ENCODE results near the gene CHST6.

DNA sequence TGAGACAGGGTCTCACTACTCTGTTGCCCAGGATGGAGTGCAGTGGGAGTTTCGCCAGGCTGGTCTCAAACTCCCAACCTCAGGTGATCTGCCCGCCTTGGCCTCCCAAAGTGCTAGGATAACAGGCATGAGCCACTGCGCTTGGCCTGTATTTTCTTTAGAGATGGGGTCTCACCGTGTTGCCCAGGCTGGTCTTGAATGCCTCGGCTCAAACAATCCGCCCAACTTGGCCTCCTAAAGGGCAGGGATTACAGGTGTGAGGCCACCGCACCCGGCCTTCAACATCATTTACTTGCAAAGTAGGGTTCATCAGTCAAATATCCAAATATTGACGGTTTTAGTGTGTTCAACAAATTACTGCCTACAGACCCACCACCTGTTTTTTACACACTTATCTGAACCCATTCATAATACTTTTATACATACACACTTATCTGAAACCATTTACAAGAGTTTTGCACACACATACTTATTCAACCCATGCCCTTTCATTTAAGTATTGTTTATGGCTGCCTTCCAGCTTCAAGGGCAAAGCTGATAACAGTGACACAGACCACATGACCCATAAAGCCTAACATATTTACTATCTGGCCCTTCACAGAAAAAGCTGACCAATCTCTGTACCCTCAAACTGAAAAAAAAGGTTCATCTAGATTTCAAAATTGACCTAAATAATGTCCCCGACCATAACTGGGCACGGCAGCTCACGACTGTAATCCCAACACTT is 42.6 kb downstream of the CHST6 start:
- TF ChIP-seq YY1 (tag by site-specific recombination; IDR thresholded peaks at IDR 0.05) (no peak), ZNF549 (tag by site-specific recombination; IDR thresholded peaks at IDR 0.05) (no peak), ZNF654 (tag by site-specific recombination; IDR thresholded peaks at IDR 0.05; ENCODE audit: low read depth) (no peak), ZNF223 (tag by site-specific recombination; IDR thresholded peaks at IDR 0.05) (no peak), ZNF76 (tag by site-specific recombination; IDR thresholded peaks at IDR 0.05; ENCODE audit: borderline replicate concordance, low read depth) (no peak), ZNF596 (tag by site-specific recombination; IDR thresholded peaks at IDR 0.05) (no peak)
- TF ChIP-seq, protein P1, sequence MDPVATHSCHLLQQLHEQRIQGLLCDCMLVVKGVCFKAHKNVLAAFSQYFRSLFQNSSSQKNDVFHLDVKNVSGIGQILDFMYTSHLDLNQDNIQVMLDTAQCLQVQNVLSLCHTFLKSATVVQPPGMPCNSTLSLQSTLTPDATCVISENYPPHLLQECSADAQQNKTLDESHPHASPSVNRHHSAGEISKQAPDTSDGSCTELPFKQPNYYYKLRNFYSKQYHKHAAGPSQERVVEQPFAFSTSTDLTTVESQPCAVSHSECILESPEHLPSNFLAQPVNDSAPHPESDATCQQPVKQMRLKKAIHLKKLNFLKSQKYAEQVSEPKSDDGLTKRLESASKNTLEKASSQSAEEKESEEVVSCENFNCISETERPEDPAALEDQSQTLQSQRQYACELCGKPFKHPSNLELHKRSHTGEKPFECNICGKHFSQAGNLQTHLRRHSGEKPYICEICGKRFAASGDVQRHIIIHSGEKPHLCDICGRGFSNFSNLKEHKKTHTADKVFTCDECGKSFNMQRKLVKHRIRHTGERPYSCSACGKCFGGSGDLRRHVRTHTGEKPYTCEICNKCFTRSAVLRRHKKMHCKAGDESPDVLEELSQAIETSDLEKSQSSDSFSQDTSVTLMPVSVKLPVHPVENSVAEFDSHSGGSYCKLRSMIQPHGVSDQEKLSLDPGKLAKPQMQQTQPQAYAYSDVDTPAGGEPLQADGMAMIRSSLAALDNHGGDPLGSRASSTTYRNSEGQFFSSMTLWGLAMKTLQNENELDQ (tag by site-specific recombination; IDR thresholded peaks at IDR 0.05; ENCODE audit: low read depth) = no peak
- TF ChIP-seq, protein P2, sequence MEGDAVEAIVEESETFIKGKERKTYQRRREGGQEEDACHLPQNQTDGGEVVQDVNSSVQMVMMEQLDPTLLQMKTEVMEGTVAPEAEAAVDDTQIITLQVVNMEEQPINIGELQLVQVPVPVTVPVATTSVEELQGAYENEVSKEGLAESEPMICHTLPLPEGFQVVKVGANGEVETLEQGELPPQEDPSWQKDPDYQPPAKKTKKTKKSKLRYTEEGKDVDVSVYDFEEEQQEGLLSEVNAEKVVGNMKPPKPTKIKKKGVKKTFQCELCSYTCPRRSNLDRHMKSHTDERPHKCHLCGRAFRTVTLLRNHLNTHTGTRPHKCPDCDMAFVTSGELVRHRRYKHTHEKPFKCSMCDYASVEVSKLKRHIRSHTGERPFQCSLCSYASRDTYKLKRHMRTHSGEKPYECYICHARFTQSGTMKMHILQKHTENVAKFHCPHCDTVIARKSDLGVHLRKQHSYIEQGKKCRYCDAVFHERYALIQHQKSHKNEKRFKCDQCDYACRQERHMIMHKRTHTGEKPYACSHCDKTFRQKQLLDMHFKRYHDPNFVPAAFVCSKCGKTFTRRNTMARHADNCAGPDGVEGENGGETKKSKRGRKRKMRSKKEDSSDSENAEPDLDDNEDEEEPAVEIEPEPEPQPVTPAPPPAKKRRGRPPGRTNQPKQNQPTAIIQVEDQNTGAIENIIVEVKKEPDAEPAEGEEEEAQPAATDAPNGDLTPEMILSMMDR (tag by site-specific recombination; IDR thresholded peaks at IDR 0.05) = no peak
- TF ChIP-seq, protein P3, sequence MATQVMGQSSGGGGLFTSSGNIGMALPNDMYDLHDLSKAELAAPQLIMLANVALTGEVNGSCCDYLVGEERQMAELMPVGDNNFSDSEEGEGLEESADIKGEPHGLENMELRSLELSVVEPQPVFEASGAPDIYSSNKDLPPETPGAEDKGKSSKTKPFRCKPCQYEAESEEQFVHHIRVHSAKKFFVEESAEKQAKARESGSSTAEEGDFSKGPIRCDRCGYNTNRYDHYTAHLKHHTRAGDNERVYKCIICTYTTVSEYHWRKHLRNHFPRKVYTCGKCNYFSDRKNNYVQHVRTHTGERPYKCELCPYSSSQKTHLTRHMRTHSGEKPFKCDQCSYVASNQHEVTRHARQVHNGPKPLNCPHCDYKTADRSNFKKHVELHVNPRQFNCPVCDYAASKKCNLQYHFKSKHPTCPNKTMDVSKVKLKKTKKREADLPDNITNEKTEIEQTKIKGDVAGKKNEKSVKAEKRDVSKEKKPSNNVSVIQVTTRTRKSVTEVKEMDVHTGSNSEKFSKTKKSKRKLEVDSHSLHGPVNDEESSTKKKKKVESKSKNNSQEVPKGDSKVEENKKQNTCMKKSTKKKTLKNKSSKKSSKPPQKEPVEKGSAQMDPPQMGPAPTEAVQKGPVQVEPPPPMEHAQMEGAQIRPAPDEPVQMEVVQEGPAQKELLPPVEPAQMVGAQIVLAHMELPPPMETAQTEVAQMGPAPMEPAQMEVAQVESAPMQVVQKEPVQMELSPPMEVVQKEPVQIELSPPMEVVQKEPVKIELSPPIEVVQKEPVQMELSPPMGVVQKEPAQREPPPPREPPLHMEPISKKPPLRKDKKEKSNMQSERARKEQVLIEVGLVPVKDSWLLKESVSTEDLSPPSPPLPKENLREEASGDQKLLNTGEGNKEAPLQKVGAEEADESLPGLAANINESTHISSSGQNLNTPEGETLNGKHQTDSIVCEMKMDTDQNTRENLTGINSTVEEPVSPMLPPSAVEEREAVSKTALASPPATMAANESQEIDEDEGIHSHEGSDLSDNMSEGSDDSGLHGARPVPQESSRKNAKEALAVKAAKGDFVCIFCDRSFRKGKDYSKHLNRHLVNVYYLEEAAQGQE (tag by site-specific recombination; IDR thresholded peaks at IDR 0.05) = no peak
- TF ChIP-seq, protein P4, sequence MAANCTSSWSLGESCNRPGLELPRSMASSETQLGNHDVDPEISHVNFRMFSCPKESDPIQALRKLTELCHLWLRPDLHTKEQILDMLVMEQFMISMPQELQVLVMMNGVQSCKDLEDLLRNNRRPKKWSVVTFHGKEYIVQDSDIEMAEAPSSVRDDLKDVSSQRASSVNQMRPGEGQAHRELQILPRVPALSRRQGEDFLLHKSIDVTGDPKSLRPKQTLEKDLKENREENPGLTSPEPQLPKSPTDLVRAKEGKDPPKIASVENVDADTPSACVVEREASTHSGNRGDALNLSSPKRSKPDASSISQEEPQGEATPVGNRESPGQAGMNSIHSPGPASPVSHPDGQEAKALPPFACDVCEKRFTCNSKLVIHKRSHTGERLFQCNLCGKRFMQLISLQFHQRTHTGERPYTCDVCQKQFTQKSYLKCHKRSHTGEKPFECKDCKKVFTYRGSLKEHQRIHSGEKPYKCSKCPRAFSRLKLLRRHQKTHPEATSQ (tag by site-specific recombination; IDR thresholded peaks at IDR 0.05) = no peak
- TF ChIP-seq, protein P5, sequence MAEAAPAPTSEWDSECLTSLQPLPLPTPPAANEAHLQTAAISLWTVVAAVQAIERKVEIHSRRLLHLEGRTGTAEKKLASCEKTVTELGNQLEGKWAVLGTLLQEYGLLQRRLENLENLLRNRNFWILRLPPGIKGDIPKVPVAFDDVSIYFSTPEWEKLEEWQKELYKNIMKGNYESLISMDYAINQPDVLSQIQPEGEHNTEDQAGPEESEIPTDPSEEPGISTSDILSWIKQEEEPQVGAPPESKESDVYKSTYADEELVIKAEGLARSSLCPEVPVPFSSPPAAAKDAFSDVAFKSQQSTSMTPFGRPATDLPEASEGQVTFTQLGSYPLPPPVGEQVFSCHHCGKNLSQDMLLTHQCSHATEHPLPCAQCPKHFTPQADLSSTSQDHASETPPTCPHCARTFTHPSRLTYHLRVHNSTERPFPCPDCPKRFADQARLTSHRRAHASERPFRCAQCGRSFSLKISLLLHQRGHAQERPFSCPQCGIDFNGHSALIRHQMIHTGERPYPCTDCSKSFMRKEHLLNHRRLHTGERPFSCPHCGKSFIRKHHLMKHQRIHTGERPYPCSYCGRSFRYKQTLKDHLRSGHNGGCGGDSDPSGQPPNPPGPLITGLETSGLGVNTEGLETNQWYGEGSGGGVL (tag by site-specific recombination; IDR thresholded peaks at IDR 0.05) = no peak
- TF ChIP-seq, protein P6, sequence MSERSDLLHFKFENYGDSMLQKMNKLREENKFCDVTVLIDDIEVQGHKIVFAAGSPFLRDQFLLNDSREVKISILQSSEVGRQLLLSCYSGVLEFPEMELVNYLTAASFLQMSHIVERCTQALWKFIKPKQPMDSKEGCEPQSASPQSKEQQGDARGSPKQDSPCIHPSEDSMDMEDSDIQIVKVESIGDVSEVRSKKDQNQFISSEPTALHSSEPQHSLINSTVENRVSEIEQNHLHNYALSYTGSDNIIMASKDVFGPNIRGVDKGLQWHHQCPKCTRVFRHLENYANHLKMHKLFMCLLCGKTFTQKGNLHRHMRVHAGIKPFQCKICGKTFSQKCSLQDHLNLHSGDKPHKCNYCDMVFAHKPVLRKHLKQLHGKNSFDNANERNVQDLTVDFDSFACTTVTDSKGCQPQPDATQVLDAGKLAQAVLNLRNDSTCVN (tag by site-specific recombination; optimal IDR thresholded peaks at IDR 0.05) = no peak
